ENCODE measurements around the gene ROBO3. TPM values are rescaled to one million over a fixed set of nuclear protein-coding genes. Genes with fewer than 3 reads are reported as not detected.

The ROBO3 gene
- total and polyA plus RNA-seq, 5 donors = 9.8 to 15.4 (median 10.5) TPM

DNA sequence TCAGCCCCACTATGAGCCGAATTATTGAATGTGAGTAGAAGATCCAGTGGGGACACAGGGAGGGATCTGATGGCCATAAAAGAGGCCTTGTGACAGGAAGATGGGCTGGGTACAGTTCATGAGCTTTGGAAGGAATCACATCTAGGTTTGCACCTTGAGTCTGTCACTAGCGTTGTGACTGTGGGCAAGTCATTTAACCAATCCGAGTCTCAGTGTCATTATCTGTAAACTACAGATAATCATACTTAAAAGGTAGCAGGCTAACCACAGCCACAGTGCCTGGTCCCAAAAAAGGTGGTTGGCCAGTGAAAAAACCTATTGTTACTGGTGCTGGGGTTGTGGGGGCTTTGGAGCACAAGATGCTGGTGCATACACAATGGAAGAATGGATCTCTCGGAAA lies 57.6 kb downstream of the ROBO3 start:
- H3K27me3 ChIP-seq (ENCODE audit: control insufficient read depth, insufficient read depth) = no peaks in the 10 kb centered on the region
- WGBS = 90% methylated on average over 4 of the region's 4 CpGs
- peaks cover 2% of the 10 kb centered on the region for H3K4me1 ChIP-seq (ENCODE audit: control insufficient read depth, insufficient read depth, low read length)
- intact Hi-C loops (cut with DNase I) = no loop called here
- DNase-seq = no peak
- ATAC-seq = no peak
- H3K4me3 ChIP-seq (ENCODE audit: low read length) = no peak overlapping the region
- H3K27ac ChIP-seq (ENCODE audit: low read length) = no peak overlapping the region
- no peaks in the 10 kb centered on the region for H3K9me3 ChIP-seq (ENCODE audit: control insufficient read depth, low read length)

DNA sequence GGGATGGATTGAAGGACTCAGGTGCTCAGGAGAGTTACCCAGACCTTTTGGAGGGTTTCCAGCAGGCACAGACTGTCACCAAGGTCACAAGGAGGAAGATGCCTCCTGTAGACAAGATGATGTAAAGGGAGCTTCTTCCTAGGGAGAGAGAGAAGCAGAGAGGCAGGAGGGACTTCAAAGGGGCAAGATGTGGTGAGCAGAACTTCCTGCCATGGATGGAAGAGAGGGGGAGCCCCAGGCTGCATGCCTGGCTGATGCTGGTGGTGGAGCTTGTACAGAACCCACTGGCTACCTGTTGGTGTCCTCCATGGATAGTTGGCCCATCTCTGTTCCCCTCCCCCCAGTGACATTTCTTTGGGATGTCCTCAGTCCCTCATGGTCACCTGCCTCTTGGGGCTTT lies 58.1 kb downstream of the ROBO3 start:
- ATAC-seq = no peak
- Histone ChIP-seq H3K27me3 (ENCODE audit: control insufficient read depth, insufficient read depth) (no peaks in the 10 kb centered on the region), H3K27ac (ENCODE audit: low read length) (no peak overlapping the region), H3K4me1 (ENCODE audit: control insufficient read depth, insufficient read depth, low read length) (peaks cover 2% of the 10 kb centered on the region), H3K9me3 (ENCODE audit: control insufficient read depth, low read length) (no peaks in the 10 kb centered on the region), H3K4me3 (ENCODE audit: low read length) (no peak overlapping the region)
- DNase-seq = no peak
- intact Hi-C loops (cut with DNase I) = no loop called here

DNA sequence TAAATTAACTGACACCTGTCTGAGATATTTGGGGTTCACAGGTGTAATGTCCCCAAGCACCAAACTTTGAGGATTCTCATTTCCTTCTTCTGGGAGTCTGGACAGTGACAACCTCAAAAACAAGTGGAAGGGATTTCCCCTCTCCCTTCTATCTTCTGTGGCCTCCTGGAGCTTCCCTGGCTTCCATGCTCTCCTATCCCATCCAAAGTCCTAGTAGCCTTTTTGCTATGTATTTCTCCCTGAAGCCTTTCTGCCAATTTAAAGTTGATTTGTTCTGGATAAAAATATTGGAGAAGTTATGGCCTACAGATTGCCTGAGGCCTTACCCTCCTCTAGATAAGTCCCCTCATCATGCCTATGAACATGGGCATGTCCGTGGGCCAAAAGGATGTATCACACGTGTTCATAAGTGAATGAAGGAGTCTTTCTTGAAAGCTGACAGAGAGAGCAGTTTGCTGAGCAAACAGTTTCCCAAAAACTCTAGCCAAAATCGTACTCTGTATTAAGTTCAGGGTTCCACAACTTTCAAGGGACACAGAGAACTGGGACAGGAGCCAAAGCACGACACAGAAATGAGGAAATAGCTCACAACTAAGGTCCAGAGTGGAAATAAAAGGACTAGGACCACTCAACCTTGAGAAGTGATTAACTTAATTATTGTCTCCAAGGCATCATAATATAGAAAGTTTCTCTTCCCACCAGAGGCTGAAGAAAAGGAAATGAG lies 63.9 kb downstream of the ROBO3 start:
- Histone ChIP-seq H3K27ac (ENCODE audit: low read length) (no peak overlapping the region), H3K4me3 (ENCODE audit: low read length) (no peak overlapping the region), H3K9me3 (ENCODE audit: control insufficient read depth, low read length) (no peaks in the 10 kb centered on the region), H3K27me3 (ENCODE audit: control insufficient read depth, insufficient read depth) (no peaks in the 10 kb centered on the region), H3K4me1 (ENCODE audit: control insufficient read depth, insufficient read depth, low read length) (no peaks in the 10 kb centered on the region)
- peak in 1 of 3 donors; percentile 46 for DNase-seq
- ATAC-seq = no peak
- intact Hi-C loops (cut with DNase I) = no loop called here
- 35% methylated on average over 4 of the region's 4 CpGs for WGBS

GRCh38 chr11:124930799-124931198 lies 65.6 kb downstream of the ROBO3 start:
- no peaks in the 10 kb centered on the region for H3K9me3 ChIP-seq (ENCODE audit: control insufficient read depth, low read length)
- ATAC-seq = no peak
- no peak overlapping the region for H3K4me3 ChIP-seq (ENCODE audit: low read length)
- H3K27ac ChIP-seq (ENCODE audit: low read length) = no peak overlapping the region
- no peaks in the 10 kb centered on the region for H3K4me1 ChIP-seq (ENCODE audit: control insufficient read depth, insufficient read depth, low read length)
- DNase-seq = no peak
- WGBS = 80% methylated on average over 3 of the region's 3 CpGs
- intact Hi-C loops (cut with DNase I) = no loop called here
- H3K27me3 ChIP-seq (ENCODE audit: control insufficient read depth, insufficient read depth) = no peaks in the 10 kb centered on the region

Other genes with a start within 250 kb of the ROBO3 start
- gene TBRG1, start 242.6 kb upstream of the ROBO3 start, total RNA-seq = 10 to 100 TPM; 22.7 to 28.6 (median 26.5) TPM
- 17.9 TPM for gene TBRG1, start 242.6 kb upstream of the ROBO3 start, polyA plus RNA-seq
- 10 to 100 TPM; 43.4 to 72.6 (median 53.9) TPM for gene SIAE, start 191.7 kb upstream of the ROBO3 start, total RNA-seq
- 44.6 TPM for gene SIAE, start 191.7 kb upstream of the ROBO3 start, polyA plus RNA-seq
- gene SPA17, start 191.5 kb upstream of the ROBO3 start, total RNA-seq = 1 to 10 TPM; 2.3 to 4.0 (median 3.0) TPM
- 7.9 TPM for gene SPA17, start 191.5 kb upstream of the ROBO3 start, polyA plus RNA-seq
- 10 to 100 TPM in 2 of 4 donors, 1 to 10 TPM in 2; 5.3 to 11.1 (median 9.0) TPM for gene NRGN, start 125.5 kb upstream of the ROBO3 start, total RNA-seq
- gene NRGN, start 125.5 kb upstream of the ROBO3 start, polyA plus RNA-seq = 16.0 TPM
- gene VSIG2, start 113.2 kb upstream of the ROBO3 start, total RNA-seq = 1 to 10 TPM in 3 of 4 donors, under 1 TPM in 1; 0.97 to 1.4 (median 1.0) TPM
- gene VSIG2, start 113.2 kb upstream of the ROBO3 start, polyA plus RNA-seq = 0.43 TPM
- gene ESAM, start 103.1 kb upstream of the ROBO3 start, total RNA-seq = 10 to 100 TPM; 31.2 to 49.8 (median 41.9) TPM
- gene ESAM, start 103.1 kb upstream of the ROBO3 start, polyA plus RNA-seq = 51.8 TPM
- gene MSANTD2, start 65.0 kb upstream of the ROBO3 start, total RNA-seq = 1 to 10 TPM; 3.5 to 6.7 (median 5.3) TPM
- 3.8 TPM for gene MSANTD2, start 65.0 kb upstream of the ROBO3 start, polyA plus RNA-seq
- gene ROBO4, start 32.4 kb downstream of the ROBO3 start, total RNA-seq = 10 to 100 TPM; 11.7 to 17.4 (median 15.0) TPM
- gene ROBO4, start 32.4 kb downstream of the ROBO3 start, polyA plus RNA-seq = 16.8 TPM
- not detected for gene HEPN1, start 53.8 kb downstream of the ROBO3 start, total RNA-seq
- not detected for gene HEPN1, start 53.8 kb downstream of the ROBO3 start, polyA plus RNA-seq
- 1 to 10 TPM in 1 of 4 donors, under 1 TPM in 3; 0.26 to 1.9 (median 0.38) TPM for gene HEPACAM, start 70.6 kb downstream of the ROBO3 start, total RNA-seq
- 0.43 TPM for gene HEPACAM, start 70.6 kb downstream of the ROBO3 start, polyA plus RNA-seq
- gene CCDC15, start 88.8 kb downstream of the ROBO3 start, total RNA-seq = under 1 TPM; 0.17 to 0.47 (median 0.33) TPM
- 0.09 TPM for gene CCDC15, start 88.8 kb downstream of the ROBO3 start, polyA plus RNA-seq
- gene SLC37A2, start 197.9 kb downstream of the ROBO3 start, total RNA-seq = 1 to 10 TPM; 2.9 to 4.6 (median 4.3) TPM
- 0.97 TPM for gene SLC37A2, start 197.9 kb downstream of the ROBO3 start, polyA plus RNA-seq
- 10 to 100 TPM; 11.1 to 13.2 (median 11.7) TPM for gene TMEM218, start 246.2 kb downstream of the ROBO3 start, total RNA-seq
- 14.1 TPM for gene TMEM218, start 246.2 kb downstream of the ROBO3 start, polyA plus RNA-seq

All from right cardiac atrium (tissue), 5 donors.